HG02870 (cell line): ENCODE measurements around the gene RELA.
"Not testable (repeated sequence)": the region's sequence is repeated elsewhere in the genome, so short reads cannot be mapped to it uniquely, and the experiment has no call there.

Experiments
- ATAC-seq: cut with Tn5 transposase; IDR thresholded peaks from one replicate; pipeline ENCODE4 v1.9.1; 2021; ENCODE audit warnings: mild to moderate bottlenecking, moderate library complexity; ENCODE audit not compliant: unreplicated experiment

The RELA gene

DNA sequence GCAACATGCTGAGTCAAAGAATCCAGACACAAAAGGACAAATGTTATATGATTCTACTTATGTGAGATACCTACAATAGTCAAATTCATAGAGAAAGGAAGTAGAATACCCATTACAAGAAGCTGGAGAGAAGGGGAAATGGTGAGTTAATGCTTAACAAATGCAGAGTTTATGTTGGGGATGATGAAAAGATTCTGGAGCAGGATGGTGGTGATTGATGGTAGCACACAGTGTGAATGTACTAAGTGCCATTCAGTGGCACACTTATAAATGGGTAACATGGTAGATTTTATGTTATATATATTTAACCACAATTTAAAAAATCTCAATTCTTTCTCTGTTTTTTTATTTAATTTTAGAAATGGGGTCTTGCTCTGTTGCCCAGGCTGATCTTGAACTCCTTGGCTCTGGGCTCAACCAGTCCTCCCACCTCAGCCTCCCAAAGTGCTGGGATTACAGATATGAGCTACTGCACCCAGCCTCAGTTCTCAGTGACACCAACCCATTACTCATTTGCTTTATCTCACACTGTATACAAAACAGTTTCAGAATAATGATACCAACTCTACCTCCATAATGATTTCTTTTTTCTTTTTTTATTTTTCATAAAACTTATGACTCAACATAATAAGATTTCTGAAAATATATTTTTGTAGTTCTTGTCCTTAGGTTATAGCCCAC lies 9.6 kb upstream of the RELA start:
- ATAC-seq = no peak

DNA sequence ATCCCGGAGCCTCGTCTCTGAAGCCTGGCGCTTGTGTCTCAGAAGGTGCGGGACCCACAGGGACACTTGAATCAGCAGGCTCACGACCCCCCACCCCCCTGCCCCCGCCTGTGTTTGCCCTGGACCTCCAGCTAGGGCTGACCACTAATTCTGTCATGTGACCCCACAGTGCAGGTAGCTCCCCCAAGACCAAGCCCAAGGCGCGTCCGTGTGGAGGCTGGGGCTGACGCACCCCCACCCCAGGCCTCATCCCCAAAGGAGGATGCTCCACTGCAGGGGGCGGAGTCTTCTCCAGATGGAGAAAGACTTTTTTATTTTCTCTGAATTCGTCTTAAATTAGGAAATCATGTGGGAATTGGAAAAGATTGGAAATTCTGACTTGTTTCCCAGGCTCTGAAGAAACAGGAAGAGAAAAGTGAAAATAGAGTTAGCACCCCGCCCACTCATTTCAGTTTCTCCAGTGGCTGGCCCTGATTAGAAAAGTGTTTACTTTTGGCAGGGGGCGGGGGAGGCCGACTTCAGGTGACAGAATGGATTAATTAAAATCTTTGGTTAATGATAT lies 1.0 kb upstream of the RELA start:
- ATAC-seq = no peak

DNA sequence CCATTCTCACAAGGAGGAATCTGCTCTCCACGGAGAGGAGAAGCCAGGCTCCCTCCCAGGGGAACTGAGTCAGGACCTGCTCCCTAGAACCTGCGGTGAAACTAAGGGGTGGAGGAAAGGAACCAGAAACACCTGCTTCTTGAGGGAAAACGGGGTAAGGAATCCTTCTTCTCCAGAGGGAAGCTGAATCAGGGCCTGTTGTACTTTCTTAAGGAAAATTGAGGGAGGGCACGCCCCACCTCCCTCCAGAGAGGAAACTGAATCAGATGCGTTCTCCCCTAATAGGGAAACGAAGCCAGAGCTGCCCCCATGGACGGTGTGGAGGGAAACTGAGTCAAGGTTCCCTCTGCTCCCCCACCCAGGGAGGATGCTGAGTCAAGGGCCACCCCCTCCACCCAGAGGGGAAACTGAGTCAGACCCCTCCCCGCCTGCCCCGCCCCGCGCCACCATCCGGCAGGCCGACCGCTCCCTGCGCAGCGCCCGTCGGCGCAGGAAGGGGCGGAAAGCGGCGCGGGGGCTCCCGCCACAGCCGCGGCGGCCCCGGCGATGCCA lies 393 bp downstream of the RELA start:
- peak; percentile 16 for ATAC-seq

DNA sequence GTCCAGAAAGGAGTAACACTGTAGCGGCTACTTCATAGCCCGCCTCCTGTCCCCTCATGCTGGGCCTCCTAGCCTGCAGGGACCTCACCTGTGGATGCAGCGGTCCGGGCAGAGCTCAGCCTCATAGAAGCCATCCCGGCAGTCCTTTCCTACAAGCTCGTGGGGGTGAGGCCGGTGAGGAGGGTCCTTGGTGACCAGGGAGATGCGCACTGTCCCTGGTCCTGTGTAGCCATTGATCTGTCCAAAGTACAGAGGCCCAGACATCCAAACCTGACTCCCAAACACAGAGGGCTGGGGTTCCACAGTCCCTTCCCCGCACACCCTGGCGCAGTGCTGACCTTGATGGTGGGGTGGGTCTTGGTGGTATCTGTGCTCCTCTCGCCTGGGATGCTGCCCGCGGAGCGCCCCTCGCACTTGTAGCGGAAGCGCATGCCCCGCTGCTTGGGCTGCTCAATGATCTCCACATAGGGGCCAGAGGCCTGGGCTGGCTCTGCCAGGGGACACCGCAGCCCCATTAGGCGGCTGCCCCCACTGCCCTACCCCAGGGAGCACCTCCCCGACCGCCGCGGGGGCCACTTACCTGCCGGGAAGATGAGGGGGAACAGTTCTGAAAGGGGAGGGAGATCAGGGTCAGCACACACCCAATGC lies 993 bp downstream of the RELA start:
- ATAC-seq = no peak

DNA sequence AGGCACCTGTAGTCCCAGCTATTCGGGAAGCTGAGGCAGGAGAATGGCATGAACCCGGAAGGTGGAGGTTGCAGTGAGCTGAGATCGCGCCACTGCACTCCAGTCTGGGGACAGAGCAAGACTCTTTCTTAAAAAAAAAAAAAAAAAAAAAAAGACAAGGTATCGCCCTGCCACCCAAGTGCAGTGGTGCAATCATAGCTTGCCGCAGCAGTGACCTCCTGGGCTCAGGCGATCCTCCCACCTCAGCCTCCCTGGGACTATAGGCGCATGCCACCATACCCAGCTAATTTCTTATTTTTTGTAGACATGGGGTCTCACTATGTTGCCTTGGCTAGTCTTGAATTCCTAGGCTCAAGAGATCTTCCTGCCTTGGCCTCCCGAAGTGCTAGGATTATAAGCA lies 1.8 kb downstream of the RELA start:
- ATAC-seq = not testable (repeated sequence)

DNA sequence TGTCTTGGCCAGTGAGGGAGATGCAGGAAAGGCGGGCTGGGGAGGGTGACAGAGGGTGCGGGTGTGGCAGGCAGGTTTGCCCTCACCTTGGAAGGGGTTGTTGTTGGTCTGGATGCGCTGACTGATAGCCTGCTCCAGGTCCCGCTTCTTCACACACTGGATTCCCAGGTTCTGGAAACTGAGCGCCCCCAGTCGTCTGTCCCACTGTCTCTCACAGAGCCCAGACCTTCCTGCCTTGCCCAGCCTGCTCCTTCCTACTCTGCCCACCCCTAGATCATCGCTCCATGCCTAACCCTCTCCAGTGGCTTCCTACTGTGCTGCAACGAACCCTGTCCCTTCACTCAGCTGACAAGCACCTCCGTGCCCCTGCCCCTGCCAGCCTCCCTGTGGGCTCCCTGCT lies 2.7 kb downstream of the RELA start:
- ATAC-seq = no peak

DNA sequence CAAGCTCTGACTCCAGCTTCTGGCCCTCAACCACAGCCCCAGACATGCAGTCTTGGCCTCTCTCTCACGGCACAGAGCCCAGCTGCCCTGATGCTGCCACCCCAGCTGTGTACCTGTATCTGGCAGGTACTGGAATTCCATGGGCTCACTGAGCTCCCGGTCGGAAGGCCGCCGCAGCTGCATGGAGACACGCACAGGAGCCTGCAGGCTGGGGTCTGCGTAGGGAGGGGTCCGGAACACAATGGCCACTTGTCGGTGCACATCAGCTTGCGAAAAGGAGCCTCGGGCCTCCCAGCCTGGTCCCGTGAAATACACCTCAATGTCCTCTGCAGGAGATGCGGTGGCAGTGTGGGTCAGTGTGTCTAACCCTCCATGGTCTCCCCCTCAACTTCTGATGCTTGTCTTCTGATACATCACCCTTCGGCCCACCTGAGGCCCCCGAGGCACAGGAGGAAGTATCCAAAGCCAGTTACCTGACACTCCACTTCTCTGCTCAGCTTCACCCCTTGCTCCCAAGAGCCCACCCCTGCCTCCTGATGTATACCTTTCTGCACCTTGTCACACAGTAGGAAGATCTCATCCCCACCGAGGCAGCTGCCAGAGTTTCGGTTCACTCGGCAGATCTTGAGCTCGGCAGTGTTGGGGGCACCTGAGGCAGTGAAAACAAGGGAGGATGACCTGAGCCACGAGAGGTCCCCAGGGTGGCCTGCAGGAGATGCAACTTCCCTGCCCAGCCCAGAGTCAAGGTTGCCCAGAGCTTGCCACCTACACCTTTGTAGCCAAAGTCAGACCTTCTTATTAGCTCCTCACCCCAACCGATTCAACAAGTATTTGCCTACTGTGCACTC lies 4.3 kb downstream of the RELA start:
- ATAC-seq = no peak

DNA sequence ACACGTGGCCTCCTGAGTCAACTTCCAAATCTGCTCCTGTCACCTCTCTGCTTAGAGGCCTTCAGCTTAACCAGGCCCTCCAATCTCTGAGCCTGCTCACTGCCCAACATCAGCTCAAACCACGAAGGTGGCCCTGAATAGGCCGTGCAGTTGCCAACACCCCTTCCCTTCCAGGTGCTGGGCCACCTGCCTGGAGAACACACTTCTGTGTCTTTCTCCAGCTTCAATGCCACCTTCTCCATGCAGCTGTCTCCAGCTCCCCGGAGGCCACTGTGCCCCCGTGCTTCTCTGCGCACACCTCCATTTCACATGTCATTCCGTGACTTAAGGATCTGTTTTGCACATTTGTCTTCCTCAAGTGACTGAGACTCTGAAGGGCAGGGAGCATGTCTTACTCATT lies 5.3 kb downstream of the RELA start:
- no peak for ATAC-seq

DNA sequence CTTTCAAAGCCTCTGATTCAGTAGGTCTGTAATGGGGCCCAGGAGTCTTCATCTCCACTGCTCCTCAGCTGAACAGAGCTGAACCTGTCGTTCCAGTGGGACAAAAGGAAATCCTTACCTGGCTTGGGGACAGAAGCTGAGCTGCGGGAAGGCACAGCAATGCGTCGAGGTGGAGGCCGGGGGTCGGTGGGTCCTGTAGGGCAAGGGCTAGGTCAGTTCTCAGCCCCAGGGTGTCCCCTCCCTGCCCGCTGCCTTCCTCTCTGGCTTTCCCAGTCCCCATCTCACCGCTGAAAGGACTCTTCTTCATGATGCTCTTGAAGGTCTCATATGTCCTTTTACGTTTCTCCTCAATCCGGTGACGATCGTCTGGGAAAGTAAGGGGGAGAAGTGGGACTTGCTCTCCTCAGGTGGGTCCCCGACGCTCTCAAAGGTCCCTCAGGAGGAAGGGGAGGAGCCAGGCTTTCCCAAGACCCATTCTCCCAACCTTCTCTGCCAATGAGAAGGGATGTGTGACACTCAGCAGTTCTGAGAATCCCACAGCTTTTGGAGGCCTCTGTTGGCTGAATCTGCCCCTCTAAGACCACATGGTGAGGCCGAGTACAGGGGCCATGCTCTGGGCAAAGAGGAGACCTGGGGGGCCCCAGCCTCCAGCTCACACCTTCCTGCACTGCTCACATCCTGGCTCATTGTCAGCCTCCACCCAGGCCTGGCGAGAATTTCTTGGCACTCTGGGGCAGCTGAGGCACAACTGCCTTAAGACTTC lies 7.0 kb downstream of the RELA start:
- no peak for ATAC-seq

DNA sequence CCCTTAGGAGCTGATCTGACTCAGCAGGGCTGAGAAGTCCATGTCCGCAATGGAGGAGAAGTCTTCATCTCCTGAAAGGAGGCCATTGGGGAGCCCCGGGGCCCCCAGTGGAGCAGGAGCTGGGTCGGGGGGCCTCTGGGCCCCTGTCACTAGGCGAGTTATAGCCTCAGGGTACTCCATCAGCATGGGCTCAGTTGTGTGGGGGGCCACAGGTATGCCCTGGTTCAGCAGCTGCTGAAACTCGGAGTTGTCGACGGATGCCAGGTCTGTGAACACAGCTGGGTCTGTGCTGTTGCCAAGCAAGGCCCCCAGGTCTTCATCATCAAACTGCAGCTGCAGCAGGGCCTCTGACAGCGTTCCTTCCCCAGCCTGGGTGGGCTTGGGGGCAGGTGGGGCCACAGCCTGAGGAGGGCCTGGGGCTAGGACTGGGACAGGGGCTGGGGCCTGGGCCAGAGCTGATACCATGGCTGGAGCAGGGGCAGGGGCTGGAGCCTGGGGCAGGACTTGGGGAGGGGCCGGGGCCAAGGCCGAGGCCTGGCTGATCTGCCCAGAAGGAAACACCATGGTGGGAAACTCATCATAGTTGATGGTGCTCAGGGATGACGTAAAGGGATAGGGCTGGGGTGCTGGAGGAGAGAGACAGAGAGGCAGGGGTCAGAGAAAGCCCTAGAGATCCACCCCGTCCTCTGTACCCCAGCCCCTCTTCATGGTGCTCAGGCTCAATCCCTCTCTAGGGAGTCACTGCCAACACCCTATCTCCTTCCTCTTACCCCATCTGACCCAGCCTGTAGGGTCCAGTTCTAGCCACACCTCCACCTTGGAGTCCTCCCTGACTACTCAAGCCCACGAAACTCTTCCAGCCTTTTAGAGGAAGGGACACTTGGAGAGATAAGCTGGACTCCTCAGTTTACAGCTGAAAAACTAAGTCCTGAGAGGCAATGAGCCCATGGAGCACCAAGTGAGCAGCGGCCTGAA lies 8.1 kb downstream of the RELA start:
- ATAC-seq = no peak

DNA sequence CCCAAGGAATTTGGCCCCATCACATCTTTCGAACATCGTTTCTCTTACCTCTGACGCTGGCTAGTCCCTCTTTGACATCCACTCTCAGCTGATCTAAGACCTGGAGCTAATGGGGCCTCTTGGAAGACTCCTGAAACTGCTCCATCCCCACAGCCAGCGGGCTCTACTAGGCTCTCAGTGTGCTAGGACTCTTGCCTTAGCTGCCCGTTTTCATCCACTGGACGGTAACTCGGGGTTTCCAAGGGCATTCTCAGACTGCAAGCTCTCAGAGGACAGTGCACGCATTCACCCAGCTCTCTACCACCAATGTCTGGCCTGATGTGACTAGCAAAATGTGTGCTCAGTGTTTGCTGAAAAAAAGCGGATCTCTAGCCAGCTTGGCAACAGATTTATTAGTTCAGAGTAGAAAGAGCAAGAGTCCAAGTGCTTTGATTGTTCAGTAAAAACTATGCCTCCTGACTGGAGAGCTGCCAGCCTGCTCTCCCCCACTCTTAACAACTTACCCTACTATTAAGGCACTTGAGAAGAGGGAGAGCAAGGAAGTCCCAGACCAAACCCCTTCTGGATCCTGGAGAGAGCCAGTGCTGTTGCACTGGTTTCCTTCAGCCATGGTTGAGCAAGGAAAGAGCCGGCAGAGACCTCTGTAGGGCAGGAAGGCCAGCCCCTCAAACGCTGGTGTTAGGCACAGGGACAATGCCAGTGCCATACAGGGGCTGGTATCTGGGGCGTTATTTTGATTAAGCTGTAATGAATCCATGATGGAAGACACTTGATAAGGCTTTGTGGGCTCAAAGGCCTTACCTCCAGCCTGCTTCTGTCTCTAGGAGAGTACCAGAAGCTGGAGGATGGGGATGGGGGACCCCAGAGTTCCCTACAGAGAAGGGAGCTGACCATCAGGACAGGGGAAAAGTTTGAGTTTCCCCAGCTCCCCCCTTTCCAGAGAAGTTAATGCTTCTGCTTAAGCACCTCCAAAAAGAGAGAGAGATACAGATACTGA lies 9.2 kb downstream of the RELA start:
- no peak for ATAC-seq

DNA sequence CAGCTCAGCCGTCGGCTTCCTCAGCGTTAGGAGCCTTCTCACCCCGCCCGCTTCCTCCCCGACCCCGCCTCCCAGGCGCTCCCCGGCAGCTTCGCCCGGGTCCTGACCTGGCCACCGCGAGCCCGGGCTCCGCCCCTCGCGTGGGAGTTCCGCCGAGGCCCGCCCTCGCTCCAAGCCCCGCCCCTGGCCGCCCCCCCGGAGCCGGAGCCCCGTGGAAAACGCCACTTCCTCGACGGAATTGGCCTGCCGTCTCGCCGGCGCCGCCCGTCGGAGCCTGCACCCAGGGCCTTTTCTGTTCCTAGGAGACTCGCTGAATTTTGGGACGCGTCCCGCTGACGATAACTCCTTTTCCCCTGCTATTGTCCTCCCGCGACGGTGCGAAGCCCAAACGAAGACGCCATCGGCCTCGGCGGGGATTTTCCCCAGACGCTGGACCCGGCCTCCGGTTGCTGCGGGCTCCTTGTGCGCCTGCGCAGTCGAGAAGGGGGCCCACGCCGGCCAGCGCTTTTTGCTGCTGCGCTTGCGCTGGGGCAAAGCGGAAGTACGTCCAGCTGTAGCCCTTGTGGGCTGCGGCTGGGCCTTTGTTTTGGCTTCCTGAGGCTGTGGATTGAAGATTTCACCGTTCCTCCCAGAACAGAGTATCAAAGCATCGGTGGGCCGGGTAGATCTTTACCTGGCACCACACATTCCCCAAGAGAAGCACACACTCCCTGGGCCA lies 10.0 kb downstream of the RELA start:
- peak; percentile 74 for ATAC-seq

DNA sequence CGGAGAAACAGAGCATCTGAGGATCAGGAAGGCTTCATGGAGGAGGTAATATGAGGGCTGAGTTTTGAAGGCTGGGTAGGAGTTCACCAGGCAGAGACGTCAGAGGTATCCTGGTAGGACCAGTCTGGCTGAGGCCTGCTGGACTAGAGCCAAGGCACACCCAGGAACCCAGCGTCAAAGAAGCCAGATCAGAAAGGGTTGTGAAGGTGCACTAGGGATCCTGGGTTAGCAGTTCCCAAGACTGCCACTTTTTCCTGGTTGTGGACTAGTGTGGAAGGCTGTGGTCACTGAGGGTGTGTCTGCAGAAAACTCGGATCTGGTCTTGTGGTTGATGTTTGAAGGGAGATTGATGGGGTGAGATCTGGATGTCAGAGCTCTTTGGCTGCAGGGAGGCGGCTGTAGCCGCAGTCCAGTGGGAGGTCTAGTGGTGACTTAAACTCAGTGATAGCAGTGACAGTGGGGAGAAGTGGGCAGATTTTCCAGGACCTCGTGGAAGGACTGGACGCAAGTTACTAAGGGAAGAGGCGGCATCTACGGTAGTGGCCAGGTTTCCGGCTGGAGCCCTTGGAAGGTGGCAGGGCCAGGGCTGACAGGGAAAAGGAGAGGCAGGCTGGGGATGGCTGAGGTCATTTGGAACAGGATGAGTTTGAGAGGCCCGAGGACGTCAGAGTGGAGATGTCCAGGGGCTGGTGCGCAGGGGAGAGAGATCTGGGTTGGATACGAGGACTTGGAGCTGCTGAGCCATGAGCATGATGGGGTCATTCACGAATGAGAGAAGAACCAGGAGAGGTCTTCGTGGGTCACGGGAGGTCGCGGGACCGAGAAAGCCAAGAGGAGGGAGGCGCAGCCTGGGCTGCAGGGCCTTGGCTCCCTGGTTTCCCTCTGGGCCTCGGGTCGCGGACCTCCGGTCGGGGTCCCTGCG lies 10.9 kb downstream of the RELA start:
- ATAC-seq = no peak

DNA sequence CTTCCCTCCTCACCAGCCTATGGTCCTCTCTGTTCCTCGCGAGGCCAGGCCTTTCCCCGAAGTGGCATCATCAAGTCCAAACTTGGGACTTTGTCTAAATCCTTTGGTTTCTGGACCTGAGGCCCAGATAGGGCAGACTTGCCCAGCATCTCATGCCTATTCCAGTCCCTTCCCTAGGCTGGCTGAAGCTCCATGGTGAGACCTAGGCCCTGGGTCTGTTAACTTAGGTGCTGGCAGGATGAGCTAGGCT lies 11.5 kb downstream of the RELA start:
- ATAC-seq = no peak

DNA sequence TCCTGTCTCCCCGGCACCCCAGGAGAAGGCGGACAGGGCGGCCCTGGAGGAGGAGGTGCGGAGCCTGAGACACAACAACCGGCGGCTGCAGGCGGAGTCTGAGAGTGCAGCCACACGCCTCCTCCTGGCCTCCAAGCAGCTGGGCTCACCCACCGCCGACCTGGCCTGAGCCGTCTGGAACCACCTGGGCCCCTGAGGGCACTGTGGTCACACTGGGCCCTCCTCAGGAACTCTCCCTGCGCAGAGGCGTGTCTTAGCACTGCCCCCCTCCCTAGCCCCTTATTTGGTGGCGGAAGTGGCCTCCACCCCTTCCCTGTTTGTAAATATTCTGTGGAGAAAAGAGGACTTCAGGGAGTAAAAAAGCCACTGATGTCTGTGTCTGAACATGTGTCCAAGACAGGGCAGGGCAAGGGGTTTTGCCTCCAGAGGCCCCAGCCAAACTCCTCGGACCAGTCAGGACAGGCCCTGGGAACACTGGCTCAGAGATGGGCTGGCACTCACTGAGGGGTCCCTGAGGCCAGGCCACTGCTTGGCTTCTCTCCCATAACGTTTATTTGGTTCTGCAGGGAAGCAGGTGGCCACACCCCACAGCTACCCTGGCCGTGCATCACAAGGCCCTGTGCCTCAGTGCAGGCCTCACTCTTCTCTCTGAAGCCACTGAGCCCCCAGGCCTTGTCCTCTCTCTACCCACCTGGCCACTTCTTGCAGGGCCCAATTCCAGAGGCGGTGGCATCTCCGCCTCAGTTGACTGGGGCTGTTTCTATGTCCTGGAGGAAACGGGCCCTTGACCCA lies 12.0 kb downstream of the RELA start:
- ATAC-seq = no peak
